T-cell (primary cell): ENCODE data around the gene PRTN3. TPM values are rescaled to one million over a fixed set of nuclear protein-coding genes. Genes with fewer than 3 reads are reported as not detected.
"Not testable (repeated sequence)": the region's sequence is repeated elsewhere in the genome, so short reads cannot be mapped to it uniquely, and the experiment has no call there.

Experiments
- ATAC-seq, 4 experiments: fragments of 200-7000 bp in 3 of 4; fragments of 150-1000 bp in 1 of 4; cut with Tn5 transposase; replicated peaks in 1 of 4; 1 replicate in 3 of 4; 2 replicates in 1 of 4; pipeline ENCODE4 v1.10.0; 2021; ENCODE audit warnings: moderate library complexity in 3 of 4, mild to moderate bottlenecking in 2 of 4, moderate number of reproducible peaks in 1 of 4
- CTCF ChIA-PET, 2 donors: fragments of 300-600 bp; sonication (Branson Sonifier 250); formaldehyde crosslinking; loops; one replicate each; lab custom pipeline; 2022; ENCODE audit warnings: antibody characterized with exemption in 2 of 2; lab: Charles Lee
- POLR2A ChIA-PET, 2 donors: fragments of 300-600 bp; sonication (Branson Sonifier 250); formaldehyde crosslinking; loops; one replicate each; lab custom pipeline; 2022; ENCODE audit warnings: antibody characterized with exemption in 2 of 2; lab: Charles Lee
- DNase-seq, 35 experiments: peaks; one replicate each; pipeline versions ENCODE4 v3.0.0 to v3.0.0-alpha.2; 2013 to 2023
- H3K27ac ChIP-seq: one replicate; pipeline ENCODE4 v1.5.1; 2013; ENCODE audit warnings: low read length
- H3K27me3 ChIP-seq, 2 experiments: replicated peaks in 1 of 2; 1 replicate in 1 of 2; 2 replicates in 1 of 2; pipeline versions ENCODE4 v1.6.1 to v1.7.0; 2013; ENCODE audit warnings: low read length in 1 of 2, mixed read lengths in 1 of 2; ENCODE audit not compliant: control insufficient read depth in 2 of 2, insufficient read depth in 2 of 2; ENCODE audit errors: extremely low read depth in 1 of 2
- H3K36me3 ChIP-seq, 2 donors: 1 replicate in 1 of 2; 2 replicates in 1 of 2; pipeline versions ENCODE4 v1.6.1 to v1.7.0; 2013; ENCODE audit warnings: low read length in 1 of 2; ENCODE audit not compliant: control insufficient read depth in 2 of 2, insufficient read depth in 1 of 2; ENCODE audit errors: extremely low read depth in 1 of 2
- H3K4me1 ChIP-seq, 2 experiments: 1 replicate in 1 of 2; 2 replicates in 1 of 2; pipeline versions ENCODE4 v1.6.1 to v1.7.0; 2013; ENCODE audit warnings: low read length in 2 of 2, mixed read lengths in 1 of 2; ENCODE audit not compliant: insufficient read depth in 2 of 2, control insufficient read depth in 1 of 2; ENCODE audit errors: extremely low read depth in 1 of 2
- H3K4me3 ChIP-seq, 2 donors: 1 replicate in 1 of 2; 2 replicates in 1 of 2; pipeline versions ENCODE4 v1.5.1 to v1.7.0; 2013; ENCODE audit warnings: mild to moderate bottlenecking in 2 of 2, low read length in 1 of 2, moderate library complexity in 1 of 2; ENCODE audit not compliant: control insufficient read depth in 1 of 2; ENCODE audit errors: extremely low read depth in 1 of 2
- H3K9me3 ChIP-seq: 2 replicates; pipeline ENCODE4 v1.7.0; 2013
- H3K27ac Mint-ChIP-seq, 2 donors: one replicate each; pipeline ENCODE4 v1.8.0; 2020 to 2021; ENCODE audit warnings: mild to moderate bottlenecking in 2 of 2, mixed read lengths in 2 of 2
- H3K27me3 Mint-ChIP-seq, 2 donors: one replicate each; pipeline ENCODE4 v1.8.0; 2021 to 2022; ENCODE audit warnings: mixed read lengths in 2 of 2
- H3K36me3 Mint-ChIP-seq: one replicate; pipeline ENCODE4 v1.8.0; 2021; ENCODE audit warnings: mixed read lengths
- H3K4me1 Mint-ChIP-seq, 3 donors: one replicate each; pipeline ENCODE4 v1.8.0; 2020 to 2022; ENCODE audit warnings: mixed read lengths in 3 of 3, mild to moderate bottlenecking in 1 of 3
- H3K4me3 Mint-ChIP-seq, 3 donors: one replicate each; pipeline ENCODE4 v1.8.0; 2020 to 2022; ENCODE audit warnings: mild to moderate bottlenecking in 3 of 3, mixed read lengths in 3 of 3, moderate library complexity in 3 of 3
- H3K9me3 Mint-ChIP-seq, 3 donors: one replicate each; pipeline ENCODE4 v1.8.0; 2020 to 2022; ENCODE audit warnings: mixed read lengths in 3 of 3
- WGBS: methylation state at CpG from one replicate; pipeline ENCODE4 v1.1.5; 2013; ENCODE audit warnings: missing lambda C conversion rate; ENCODE audit not compliant: insufficient coverage; 5-methylcytosine and 5-hydroxymethylcytosine counted together
- total RNA-seq, 35 experiments: library from RNA in 6 of 35; stranded (reverse) in 6 of 35; fragments of 120-200 nt in 1 of 35; gene quantifications; one replicate each; pipeline versions ENCODE4 v1.2.1 to v1.2.4 and lab custom pipeline; 2013 to 2026

PRTN3 gene
- total RNA-seq, 5 donors from 2014 or later (not counting 1 experiment from before 2014, with no cell fraction given): 0.50 TPM; not detected in 4

DNA sequence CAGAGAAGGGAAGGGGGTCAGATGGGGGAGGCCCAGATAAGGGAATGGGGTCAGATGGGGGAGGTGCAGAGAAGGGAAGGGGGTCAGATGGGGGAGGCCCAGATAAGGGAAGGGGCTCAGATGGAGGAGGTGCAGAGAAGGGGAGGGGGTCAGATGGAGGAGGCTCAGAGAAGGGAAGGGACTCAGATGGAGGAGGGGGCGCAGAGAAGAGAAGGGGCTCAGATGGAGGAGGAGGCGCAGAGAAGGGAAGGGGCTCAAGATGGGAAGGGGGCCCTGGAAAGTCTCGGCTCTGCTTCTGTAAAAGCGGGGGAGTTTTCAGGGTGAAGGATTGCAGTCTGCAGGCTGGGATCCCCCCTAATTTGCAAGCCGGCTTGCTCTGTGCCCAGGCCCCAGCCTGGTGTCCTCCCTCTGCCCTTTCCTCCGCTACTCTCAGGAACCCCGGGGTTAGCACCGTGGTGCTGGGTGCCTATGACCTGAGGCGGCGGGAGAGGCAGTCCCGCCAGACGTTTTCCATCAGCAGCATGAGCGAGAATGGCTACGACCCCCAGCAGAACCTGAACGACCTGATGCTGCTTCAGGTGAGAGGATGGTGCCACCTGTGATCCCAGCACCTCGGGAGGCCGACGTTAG, 11.6 kb upstream of the PRTN3 start:
- Mint-ChIP-seq H3K36me3 (no peaks in the 10 kb centered on the region), H3K27me3 (peaks cover 0 to 6% of the 10 kb centered on the region in 2 donors), H3K27ac (no peak overlapping the region), H3K9me3 (no peaks in the 10 kb centered on the region), H3K4me3 (no peak overlapping the region), H3K4me1 (no peaks in the 10 kb centered on the region)
- WGBS: 86% methylated on average over 14 of the region's 18 CpGs
- no peak overlapping the region for H3K4me3 ChIP-seq
- H3K27me3 ChIP-seq: peaks cover 0 to 55% of the 10 kb centered on the region in 2 experiments
- ATAC-seq (no peak), DNase-seq (no peak)
- no peaks in the 10 kb centered on the region for H3K9me3 ChIP-seq
- H3K36me3 ChIP-seq: no peaks in the 10 kb centered on the region
- ChIA-PET POLR2A (no interaction called here), CTCF (no interaction called here)
- no peak overlapping the region for H3K27ac ChIP-seq
- H3K4me1 ChIP-seq: no peaks in the 10 kb centered on the region

DNA sequence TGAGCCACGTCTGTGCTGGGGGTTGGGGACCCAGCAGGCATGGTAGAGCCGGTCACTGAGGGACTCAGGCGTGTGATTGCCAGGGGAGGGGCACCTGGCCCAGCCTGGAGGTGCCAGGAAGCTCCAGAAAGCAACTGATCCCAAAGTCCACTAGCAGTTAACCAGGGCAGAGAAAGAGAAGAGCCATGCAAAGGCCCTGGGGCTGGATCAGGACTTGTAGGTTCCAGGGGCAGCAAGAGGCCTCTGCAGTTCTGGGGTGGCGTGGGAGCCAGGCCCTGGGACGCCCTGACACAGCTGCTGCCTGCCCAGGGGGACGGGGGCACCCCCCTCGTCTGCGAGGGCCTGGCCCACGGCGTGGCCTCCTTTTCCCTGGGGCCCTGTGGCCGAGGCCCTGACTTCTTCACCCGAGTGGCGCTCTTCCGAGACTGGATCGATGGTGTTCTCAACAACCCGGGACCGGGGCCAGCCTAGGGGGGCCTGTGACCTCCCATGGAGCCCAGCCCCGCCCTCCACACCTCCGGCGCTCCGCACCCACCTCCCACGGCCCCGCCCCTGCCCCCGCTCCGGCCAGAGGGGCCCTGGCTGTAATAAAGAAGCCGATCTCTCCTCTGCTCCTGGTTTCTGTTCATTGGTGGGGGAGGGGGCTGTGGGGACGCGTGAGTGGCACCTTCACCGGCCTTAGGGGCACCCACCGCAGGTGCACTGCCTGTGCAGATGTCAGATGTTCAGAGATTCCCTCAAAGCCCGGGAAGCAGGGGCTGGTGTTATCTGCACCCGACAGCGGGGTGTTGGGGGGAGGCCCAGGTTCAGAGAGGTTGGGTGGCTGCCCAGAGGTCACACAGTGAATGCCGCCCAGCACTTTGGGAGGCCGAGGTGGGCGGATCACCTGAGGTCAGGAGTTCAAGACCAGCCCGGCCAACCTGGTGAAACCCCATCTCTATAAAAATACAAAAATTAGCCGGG, 9.1 kb upstream of the PRTN3 start:
- no peak for ATAC-seq

DNA sequence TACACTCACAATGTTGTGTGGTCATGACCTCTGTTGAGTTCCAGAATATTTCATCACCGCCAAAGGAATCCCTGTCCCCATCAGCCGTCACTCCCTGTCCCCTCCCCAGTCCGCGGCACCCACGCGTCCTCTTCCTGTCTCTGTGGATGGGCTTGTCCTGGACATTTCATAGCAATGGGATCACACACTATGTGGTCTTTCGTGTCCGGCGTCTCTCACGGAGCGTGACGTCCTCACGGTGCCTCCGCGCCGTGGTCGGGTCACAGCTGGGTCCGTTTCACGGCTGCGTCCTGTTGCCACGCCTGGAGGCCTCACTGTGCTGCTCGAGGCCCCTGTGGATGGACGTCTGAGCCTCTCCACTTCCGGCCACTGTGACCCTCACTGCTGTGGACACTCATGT, 6.6 kb upstream of the PRTN3 start:
- Mint-ChIP-seq H3K27me3 (peaks cover 9 to 15% of the 10 kb centered on the region in 2 donors), H3K4me3 (no peak overlapping the region), H3K4me1 (peaks cover 0 to 7% (median 3%) of the 10 kb centered on the region in 3 donors), H3K36me3 (no peaks in the 10 kb centered on the region), H3K9me3 (no peaks in the 10 kb centered on the region), H3K27ac (no peak overlapping the region)
- no peak overlapping the region for H3K4me3 ChIP-seq
- H3K4me1 ChIP-seq: no peaks in the 10 kb centered on the region
- H3K36me3 ChIP-seq: no peaks in the 10 kb centered on the region
- DNase-seq (no peak), ATAC-seq (no peak)
- ChIA-PET CTCF (no interaction called here), POLR2A (no interaction called here)
- H3K27me3 ChIP-seq: peaks cover 0 to 53% of the 10 kb centered on the region in 2 experiments
- 90% methylated on average over 21 of the region's 24 CpGs for WGBS
- H3K27ac ChIP-seq: no peak overlapping the region
- H3K9me3 ChIP-seq: no peaks in the 10 kb centered on the region

More for the DNA sequence above, 9.1 kb upstream of the PRTN3 start:
- Mint-ChIP-seq H3K36me3 (no peaks in the 10 kb centered on the region), H3K4me1 (peaks cover 0 to 7% (median 3%) of the 10 kb centered on the region in 3 donors), H3K4me3 (no peak overlapping the region), H3K27me3 (peaks cover 6 to 9% of the 10 kb centered on the region in 2 donors), H3K27ac (no peak overlapping the region), H3K9me3 (no peaks in the 10 kb centered on the region)
- POLR2A ChIA-PET: interaction anchor here in 1 of 2 donors (0.6 kb wide), 1 partner anchor 198 kb away, joined by 4 read pairs; no protein-coding TSS in a partner anchor
- H3K36me3 ChIP-seq: no peaks in the 10 kb centered on the region
- H3K4me1 ChIP-seq: no peaks in the 10 kb centered on the region
- peaks cover 0 to 54% of the 10 kb centered on the region in 2 experiments for H3K27me3 ChIP-seq
- WGBS: 73% methylated on average over 21 of the region's 38 CpGs
- H3K9me3 ChIP-seq: no peaks in the 10 kb centered on the region
- H3K4me3 ChIP-seq: no peak overlapping the region
- no peak overlapping the region for H3K27ac ChIP-seq
- CTCF ChIA-PET: no interaction called here
- no peak for DNase-seq

DNA sequence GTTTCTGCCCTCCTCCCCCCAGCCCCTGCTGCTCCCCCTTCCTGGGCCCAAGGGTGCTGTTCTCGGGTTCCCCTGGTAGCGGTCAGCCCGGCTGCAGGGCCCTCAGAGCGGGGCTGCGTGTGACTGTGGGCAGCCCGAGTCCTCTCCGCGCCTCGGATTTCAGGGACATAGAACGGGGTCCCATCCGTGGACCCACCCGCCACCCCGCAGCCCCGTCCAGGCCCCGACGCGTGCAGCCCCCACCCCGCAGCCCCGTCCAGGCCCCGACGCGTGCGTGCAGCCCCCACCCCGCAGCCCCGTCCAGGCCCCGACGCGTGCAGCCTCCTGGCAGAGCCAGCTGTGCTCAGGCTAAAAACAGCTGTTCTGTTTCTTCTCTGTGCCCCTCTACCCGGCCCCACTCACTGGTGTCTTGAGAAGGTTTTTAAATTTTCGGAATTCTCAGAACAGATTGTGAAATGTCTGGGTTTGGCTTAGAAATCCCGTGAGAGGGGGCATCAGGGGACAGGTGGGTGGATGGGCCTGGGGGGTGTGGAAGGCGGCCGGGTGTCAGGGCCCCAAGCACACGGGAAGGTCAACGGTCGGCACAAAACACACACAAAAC, 5.5 kb upstream of the PRTN3 start:
- no peak overlapping the region for H3K4me3 Mint-ChIP-seq
- peaks cover 9 to 16% of the 10 kb centered on the region in 2 donors for H3K27me3 Mint-ChIP-seq
- H3K36me3 Mint-ChIP-seq: no peaks in the 10 kb centered on the region
- Histone ChIP-seq H3K27me3 (peaks cover 0 to 51% of the 10 kb centered on the region in 2 experiments), H3K36me3 (no peaks in the 10 kb centered on the region), H3K4me1 (no peaks in the 10 kb centered on the region), H3K9me3 (no peaks in the 10 kb centered on the region), H3K4me3 (no peak overlapping the region), H3K27ac (no peak overlapping the region)
- H3K9me3 Mint-ChIP-seq: no peaks in the 10 kb centered on the region
- no peak overlapping the region for H3K27ac Mint-ChIP-seq
- peaks cover 0 to 7% (median 3%) of the 10 kb centered on the region in 3 donors for H3K4me1 Mint-ChIP-seq
- WGBS: 91% methylated on average over 29 of the region's 36 CpGs
- CTCF ChIA-PET: no interaction called here
- POLR2A ChIA-PET: no interaction called here
- DNase-seq (no peak), ATAC-seq (no peak)

DNA sequence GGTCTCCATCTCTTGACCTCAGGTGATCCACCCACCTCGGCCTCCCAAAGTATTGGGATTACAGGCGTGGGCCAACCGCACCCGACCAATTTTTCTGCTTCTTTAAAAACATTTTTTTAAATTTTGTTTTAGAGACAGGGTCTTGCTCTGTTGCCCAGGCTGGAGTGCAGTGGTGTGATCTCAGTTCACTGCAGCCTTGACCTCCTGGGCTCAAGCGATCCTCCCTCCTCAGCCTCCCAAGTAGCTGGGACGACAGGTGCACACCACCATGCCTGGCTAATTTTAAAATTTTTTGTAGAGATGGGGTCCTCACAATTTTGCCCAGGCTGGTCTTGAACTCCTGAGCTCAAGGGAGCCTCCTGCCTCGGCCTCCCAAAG, 2.0 kb downstream of the PRTN3 start:
- DNase-seq, POLR2A ChIA-PET, ATAC-seq, H3K36me3 ChIP-seq, H3K9me3 Mint-ChIP-seq, H3K36me3 Mint-ChIP-seq, H3K9me3 ChIP-seq, H3K4me3 ChIP-seq, H3K27ac Mint-ChIP-seq, H3K27ac ChIP-seq: not testable (repeated sequence)
- CTCF ChIA-PET: interaction anchor here in 1 of 2 donors (0.6 kb wide), 1 partner anchor 177 kb away, joined by 3 read pairs; no protein-coding TSS in a partner anchor
- H3K4me3 Mint-ChIP-seq: peak overlapping the region in 1 of 3 donors; percentile 15
- Histone ChIP-seq H3K4me1 (peaks cover 0 to 15% of the 10 kb centered on the region in 2 experiments), H3K27me3 (peaks cover 0 to 69% of the 10 kb centered on the region in 2 experiments)
- WGBS: 90% methylated on average over 3 of the region's 7 CpGs
- peaks cover 24 to 46% of the 10 kb centered on the region in 2 donors for H3K27me3 Mint-ChIP-seq
- peaks cover 3 to 12% (median 8%) of the 10 kb centered on the region in 3 donors for H3K4me1 Mint-ChIP-seq
